ENCODE data around the gene USP24. TPM values are rescaled to one million over a fixed set of nuclear protein-coding genes. Genes with fewer than 3 reads are reported as not detected.

The USP24 gene
- polyA plus RNA-seq, 1 of the 3 experiments (the other 2 are of a cell fraction) = 8.1 TPM

DNA sequence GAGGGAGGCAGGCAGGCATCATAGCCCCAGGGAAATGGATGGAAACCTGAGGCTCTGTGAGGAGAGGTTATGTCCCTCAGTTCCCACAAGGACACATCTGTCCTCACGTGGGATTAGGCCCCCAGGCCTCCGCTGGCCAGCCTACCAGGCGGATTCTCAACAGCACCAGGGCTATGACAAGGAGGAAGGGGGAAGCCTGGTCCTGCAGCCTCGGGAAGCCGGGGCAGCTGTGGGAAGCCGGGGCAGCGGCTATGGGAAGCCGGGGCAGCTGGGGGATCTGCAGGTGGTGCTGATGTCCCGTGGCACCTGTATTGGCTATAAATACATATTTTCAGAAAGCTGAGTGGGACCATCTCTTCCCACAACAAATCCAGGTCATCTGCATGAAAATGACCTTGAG is 196.8 kb downstream of the USP24 start:
- TF ChIP-seq, protein P1, sequence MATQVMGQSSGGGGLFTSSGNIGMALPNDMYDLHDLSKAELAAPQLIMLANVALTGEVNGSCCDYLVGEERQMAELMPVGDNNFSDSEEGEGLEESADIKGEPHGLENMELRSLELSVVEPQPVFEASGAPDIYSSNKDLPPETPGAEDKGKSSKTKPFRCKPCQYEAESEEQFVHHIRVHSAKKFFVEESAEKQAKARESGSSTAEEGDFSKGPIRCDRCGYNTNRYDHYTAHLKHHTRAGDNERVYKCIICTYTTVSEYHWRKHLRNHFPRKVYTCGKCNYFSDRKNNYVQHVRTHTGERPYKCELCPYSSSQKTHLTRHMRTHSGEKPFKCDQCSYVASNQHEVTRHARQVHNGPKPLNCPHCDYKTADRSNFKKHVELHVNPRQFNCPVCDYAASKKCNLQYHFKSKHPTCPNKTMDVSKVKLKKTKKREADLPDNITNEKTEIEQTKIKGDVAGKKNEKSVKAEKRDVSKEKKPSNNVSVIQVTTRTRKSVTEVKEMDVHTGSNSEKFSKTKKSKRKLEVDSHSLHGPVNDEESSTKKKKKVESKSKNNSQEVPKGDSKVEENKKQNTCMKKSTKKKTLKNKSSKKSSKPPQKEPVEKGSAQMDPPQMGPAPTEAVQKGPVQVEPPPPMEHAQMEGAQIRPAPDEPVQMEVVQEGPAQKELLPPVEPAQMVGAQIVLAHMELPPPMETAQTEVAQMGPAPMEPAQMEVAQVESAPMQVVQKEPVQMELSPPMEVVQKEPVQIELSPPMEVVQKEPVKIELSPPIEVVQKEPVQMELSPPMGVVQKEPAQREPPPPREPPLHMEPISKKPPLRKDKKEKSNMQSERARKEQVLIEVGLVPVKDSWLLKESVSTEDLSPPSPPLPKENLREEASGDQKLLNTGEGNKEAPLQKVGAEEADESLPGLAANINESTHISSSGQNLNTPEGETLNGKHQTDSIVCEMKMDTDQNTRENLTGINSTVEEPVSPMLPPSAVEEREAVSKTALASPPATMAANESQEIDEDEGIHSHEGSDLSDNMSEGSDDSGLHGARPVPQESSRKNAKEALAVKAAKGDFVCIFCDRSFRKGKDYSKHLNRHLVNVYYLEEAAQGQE (IDR thresholded peaks at IDR 0.05; ENCODE audit: low read depth, low read length) = no peak
- no peak for TF ChIP-seq TEAD4 (IDR thresholded peaks at IDR 0.05; ENCODE audit: borderline replicate concordance, insufficient read depth)
- no peak for TF ChIP-seq MXI1 (IDR thresholded peaks at IDR 0.05; ENCODE audit: low read depth, low read length)
- no peak for TF ChIP-seq NRF1 (IDR thresholded peaks at IDR 0.05; ENCODE audit: low read depth, low read length)
- no peak for TF ChIP-seq GATA2 (CRISPR knock-in tag; IDR thresholded peaks at IDR 0.05)
- no peak for TF ChIP-seq RCOR1 (IDR thresholded peaks at IDR 0.05; ENCODE audit: low read length)
- TF ChIP-seq JUND (IDR thresholded peaks at IDR 0.05) = no peak
- no peak for TF ChIP-seq EZH2phosphoT487 (IDR thresholded peaks at IDR 0.05; ENCODE audit: borderline replicate concordance, low read depth)
- TF ChIP-seq SIN3A (IDR thresholded peaks at IDR 0.05; ENCODE audit: borderline replicate concordance, low read depth, low read length) = no peak
- TF ChIP-seq CHD2 (IDR thresholded peaks at IDR 0.05; ENCODE audit: low read length, partially characterized antibody) = no peak
- TF ChIP-seq RXRA (IDR thresholded peaks at IDR 0.05; ENCODE audit: borderline replicate concordance, low read depth) = no peak
- TF ChIP-seq, protein P2, sequence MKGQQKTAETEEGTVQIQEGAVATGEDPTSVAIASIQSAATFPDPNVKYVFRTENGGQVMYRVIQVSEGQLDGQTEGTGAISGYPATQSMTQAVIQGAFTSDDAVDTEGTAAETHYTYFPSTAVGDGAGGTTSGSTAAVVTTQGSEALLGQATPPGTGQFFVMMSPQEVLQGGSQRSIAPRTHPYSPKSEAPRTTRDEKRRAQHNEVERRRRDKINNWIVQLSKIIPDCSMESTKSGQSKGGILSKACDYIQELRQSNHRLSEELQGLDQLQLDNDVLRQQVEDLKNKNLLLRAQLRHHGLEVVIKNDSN (IDR thresholded peaks at IDR 0.05; ENCODE audit: borderline replicate concordance, low read depth) = no peak
- TF ChIP-seq, protein P3, sequence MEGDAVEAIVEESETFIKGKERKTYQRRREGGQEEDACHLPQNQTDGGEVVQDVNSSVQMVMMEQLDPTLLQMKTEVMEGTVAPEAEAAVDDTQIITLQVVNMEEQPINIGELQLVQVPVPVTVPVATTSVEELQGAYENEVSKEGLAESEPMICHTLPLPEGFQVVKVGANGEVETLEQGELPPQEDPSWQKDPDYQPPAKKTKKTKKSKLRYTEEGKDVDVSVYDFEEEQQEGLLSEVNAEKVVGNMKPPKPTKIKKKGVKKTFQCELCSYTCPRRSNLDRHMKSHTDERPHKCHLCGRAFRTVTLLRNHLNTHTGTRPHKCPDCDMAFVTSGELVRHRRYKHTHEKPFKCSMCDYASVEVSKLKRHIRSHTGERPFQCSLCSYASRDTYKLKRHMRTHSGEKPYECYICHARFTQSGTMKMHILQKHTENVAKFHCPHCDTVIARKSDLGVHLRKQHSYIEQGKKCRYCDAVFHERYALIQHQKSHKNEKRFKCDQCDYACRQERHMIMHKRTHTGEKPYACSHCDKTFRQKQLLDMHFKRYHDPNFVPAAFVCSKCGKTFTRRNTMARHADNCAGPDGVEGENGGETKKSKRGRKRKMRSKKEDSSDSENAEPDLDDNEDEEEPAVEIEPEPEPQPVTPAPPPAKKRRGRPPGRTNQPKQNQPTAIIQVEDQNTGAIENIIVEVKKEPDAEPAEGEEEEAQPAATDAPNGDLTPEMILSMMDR (IDR thresholded peaks at IDR 0.05) = no peak
- TF ChIP-seq EP300 (IDR thresholded peaks at IDR 0.05; ENCODE audit: borderline replicate concordance in 1 of 2, low read depth in 1 of 2, low read length in 1 of 2) = no peak
- no peak for TF ChIP-seq POLR2AphosphoS5 (IDR thresholded peaks at IDR 0.05; ENCODE audit: low read depth, low read length)
- TF ChIP-seq, protein P4, sequence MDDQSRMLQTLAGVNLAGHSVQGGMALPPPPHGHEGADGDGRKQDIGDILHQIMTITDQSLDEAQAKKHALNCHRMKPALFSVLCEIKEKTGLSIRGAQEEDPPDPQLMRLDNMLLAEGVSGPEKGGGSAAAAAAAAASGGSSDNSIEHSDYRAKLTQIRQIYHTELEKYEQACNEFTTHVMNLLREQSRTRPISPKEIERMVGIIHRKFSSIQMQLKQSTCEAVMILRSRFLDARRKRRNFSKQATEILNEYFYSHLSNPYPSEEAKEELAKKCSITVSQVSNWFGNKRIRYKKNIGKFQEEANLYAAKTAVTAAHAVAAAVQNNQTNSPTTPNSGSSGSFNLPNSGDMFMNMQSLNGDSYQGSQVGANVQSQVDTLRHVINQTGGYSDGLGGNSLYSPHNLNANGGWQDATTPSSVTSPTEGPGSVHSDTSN (IDR thresholded peaks at IDR 0.05) = no peak
- DNase-seq = no peak
- Histone ChIP-seq H3K27me3 (ENCODE audit: insufficient read depth) (no peaks in the 10 kb centered on the region), H3K36me3 (replicated peaks in 1 of 2; ENCODE audit: control insufficient read depth in 1 of 2, insufficient read depth in 2 of 2, low read length in 1 of 2) (no peaks in the 10 kb centered on the region), H3K27ac (ENCODE audit: low read depth in 2 of 2, low read length in 1 of 2) (no peak overlapping the region), H3K9me3 (no peaks in the 10 kb centered on the region), H3K9me2 (no peaks in the 10 kb centered on the region), H3F3A (replicated peaks; ENCODE audit: insufficient read depth) (no peaks in the 10 kb centered on the region), H3K9ac (no peak overlapping the region), H3K4me3 (ENCODE audit: low read depth in 2 of 2, low read length in 1 of 2) (no peak overlapping the region), H3K4me2 (no peak overlapping the region), H3K4me1 (ENCODE audit: control insufficient read depth in 1 of 2, insufficient read depth in 2 of 2, low read depth in 1 of 2, low read length in 1 of 2) (no peaks in the 10 kb centered on the region; a peak in 2 of 4 replicates), H4K20me1 (ENCODE audit: insufficient read depth) (no peaks in the 10 kb centered on the region), H2AFZ (ENCODE audit: low read depth) (no peak overlapping the region), H3K79me2 (ENCODE audit: insufficient read depth) (no peaks in the 10 kb centered on the region)
- ChIA-PET CTCF (interaction anchor here (11.8 to 12.2 kb wide), 2 partner anchors 19 to 72 kb away, joined by 159 to 390 read pairs; partner anchors contain the start of gene BSND), POLR2A (no interaction called here)
- 68% methylated on average over 8 of the region's 9 CpGs for WGBS (ENCODE audit: low lambda C conversion rate)

Small RNAs within 50 kb of the gene (small RNA-seq; reads per million reads assigned to genes)
- 0 to 0.98 (median 0) reads per million in 7 experiments for gene MIR4422

Other genes with a start within 250 kb of the USP24 start
- gene TMEM61, start 234.7 kb downstream of the USP24 start, polyA plus RNA-seq (2012; rRNA removed) = not detected in 2 replicates
- not detected in 2 replicates for gene BSND, start 216.4 kb downstream of the USP24 start, polyA plus RNA-seq (2012; rRNA removed)
- gene PCSK9, start 175.8 kb downstream of the USP24 start, polyA plus RNA-seq (2012; rRNA removed) = 0.02 and 0.03 TPM in 2 replicates